Ishikawa (cell line): Measurements from ENCODE around the gene PLSCR4.

ENCODE experiments used
- CEBPB ChIP-seq: IDR thresholded peaks from 2 replicates; pipeline ENCODE4 v1.6.1; 2012
- CREB1 ChIP-seq: IDR thresholded peaks from 2 replicates; pipeline ENCODE4 v1.6.1; 2012; ENCODE audit warnings: low read depth
- EGR1 ChIP-seq: IDR thresholded peaks from 2 replicates; pipeline ENCODE4 v1.6.1; 2012
- EP300 ChIP-seq: IDR thresholded peaks from 2 replicates; pipeline ENCODE4 v1.6.1; 2012; ENCODE audit warnings: borderline replicate concordance
- FOXM1 ChIP-seq: IDR thresholded peaks from 2 replicates; pipeline ENCODE4 v1.6.1; 2012; ENCODE audit warnings: low read depth, borderline replicate concordance
- NFIC ChIP-seq: IDR thresholded peaks from 2 replicates; pipeline ENCODE4 v1.6.1; 2012
- RAD21 ChIP-seq: IDR thresholded peaks from 2 replicates; pipeline ENCODE4 v1.6.1; 2012; ENCODE audit warnings: low read depth
- TAF1 ChIP-seq: IDR thresholded peaks from 2 replicates; pipeline ENCODE4 v1.6.1; 2012; ENCODE audit warnings: low read depth, mild to moderate bottlenecking
- TCF12 ChIP-seq: IDR thresholded peaks from 2 replicates; pipeline ENCODE4 v1.6.1; 2012; ENCODE audit warnings: low read depth
- TEAD4 ChIP-seq: IDR thresholded peaks from 2 replicates; pipeline ENCODE4 v1.6.1; 2012
- YY1 ChIP-seq: IDR thresholded peaks from 2 replicates; pipeline ENCODE4 v1.6.1; 2012; ENCODE audit warnings: low read depth
- ZBTB7A ChIP-seq: IDR thresholded peaks from 2 replicates; pipeline ENCODE4 v1.6.1; 2012; ENCODE audit warnings: low read depth
- TF ChIP-seq, protein P1 (sequence below): IDR thresholded peaks from 2 replicates; pipeline ENCODE4 v1.6.1; 2012; ENCODE audit warnings: low read depth, mild to moderate bottlenecking
- TF ChIP-seq, protein P2 (sequence below): IDR thresholded peaks from 2 replicates; pipeline ENCODE4 v1.6.1; 2012
- TF ChIP-seq, protein P3 (sequence below): IDR thresholded peaks from 2 replicates; pipeline ENCODE4 v1.6.1; 2012

Gene PLSCR4

DNA sequence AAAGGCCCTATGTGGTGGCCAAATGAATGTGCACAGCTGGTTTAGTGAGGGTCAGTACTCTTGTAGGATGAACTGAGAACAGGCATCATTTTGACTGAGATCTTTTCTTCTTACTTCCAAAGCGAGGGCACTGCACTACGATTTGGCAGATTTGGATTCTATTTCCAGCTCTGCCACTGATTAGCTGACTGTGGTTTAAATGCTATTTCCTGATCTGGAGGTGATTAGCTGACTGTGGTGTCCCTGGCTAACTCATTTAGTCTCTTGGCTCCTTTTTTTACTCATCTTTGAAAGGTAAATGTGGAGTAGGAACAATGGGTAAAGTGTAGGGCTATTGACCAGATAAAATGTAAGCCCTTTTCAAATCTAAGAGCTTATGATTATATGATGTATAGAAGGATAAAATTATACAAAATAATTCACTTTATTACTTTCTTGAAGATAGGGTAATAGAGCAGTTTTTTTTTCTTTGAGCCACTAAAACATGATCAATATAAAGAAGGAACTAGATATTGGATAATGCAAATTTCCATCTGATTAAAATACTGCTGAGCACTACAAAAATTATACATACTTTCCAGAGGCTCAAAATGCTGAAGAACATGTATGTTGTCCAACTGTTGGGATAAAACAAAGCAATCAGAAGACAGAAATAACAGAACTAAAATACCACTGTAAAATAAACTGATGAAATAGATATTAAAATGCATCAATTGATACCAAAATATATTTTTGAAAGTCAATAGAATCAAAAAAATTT lies 50.3 kb downstream of the PLSCR4 start:
- TF ChIP-seq, protein P1, sequence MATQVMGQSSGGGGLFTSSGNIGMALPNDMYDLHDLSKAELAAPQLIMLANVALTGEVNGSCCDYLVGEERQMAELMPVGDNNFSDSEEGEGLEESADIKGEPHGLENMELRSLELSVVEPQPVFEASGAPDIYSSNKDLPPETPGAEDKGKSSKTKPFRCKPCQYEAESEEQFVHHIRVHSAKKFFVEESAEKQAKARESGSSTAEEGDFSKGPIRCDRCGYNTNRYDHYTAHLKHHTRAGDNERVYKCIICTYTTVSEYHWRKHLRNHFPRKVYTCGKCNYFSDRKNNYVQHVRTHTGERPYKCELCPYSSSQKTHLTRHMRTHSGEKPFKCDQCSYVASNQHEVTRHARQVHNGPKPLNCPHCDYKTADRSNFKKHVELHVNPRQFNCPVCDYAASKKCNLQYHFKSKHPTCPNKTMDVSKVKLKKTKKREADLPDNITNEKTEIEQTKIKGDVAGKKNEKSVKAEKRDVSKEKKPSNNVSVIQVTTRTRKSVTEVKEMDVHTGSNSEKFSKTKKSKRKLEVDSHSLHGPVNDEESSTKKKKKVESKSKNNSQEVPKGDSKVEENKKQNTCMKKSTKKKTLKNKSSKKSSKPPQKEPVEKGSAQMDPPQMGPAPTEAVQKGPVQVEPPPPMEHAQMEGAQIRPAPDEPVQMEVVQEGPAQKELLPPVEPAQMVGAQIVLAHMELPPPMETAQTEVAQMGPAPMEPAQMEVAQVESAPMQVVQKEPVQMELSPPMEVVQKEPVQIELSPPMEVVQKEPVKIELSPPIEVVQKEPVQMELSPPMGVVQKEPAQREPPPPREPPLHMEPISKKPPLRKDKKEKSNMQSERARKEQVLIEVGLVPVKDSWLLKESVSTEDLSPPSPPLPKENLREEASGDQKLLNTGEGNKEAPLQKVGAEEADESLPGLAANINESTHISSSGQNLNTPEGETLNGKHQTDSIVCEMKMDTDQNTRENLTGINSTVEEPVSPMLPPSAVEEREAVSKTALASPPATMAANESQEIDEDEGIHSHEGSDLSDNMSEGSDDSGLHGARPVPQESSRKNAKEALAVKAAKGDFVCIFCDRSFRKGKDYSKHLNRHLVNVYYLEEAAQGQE: no peak
- TF ChIP-seq ZBTB7A: no peak
- no peak for TF ChIP-seq YY1
- no peak for TF ChIP-seq RAD21
- TF ChIP-seq TAF1: no peak
- no peak for TF ChIP-seq FOXM1
- no peak for TF ChIP-seq TEAD4
- TF ChIP-seq, protein P2, sequence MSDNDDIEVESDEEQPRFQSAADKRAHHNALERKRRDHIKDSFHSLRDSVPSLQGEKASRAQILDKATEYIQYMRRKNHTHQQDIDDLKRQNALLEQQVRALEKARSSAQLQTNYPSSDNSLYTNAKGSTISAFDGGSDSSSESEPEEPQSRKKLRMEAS: no peak
- no peak for TF ChIP-seq CEBPB
- TF ChIP-seq TCF12: no peak

DNA sequence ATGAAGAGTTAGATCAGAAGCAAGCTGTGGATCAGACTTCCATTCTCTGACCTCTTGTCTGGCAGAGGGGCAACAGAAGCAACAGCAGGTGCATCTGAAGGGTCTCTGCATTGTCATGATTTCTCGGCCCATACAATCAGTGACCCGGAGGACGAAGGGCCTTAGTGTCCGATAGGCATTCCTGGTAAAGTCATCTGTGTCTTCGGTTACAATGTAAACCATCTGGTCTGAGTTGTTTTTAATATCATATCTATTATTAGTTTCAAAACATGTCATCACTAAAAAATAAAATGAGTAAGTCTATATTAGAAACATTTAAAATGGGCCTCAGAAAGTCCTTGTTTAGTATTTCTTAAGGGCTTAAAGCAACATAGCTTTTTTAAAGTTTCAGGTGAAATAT lies 51.1 kb downstream of the PLSCR4 start:
- TF ChIP-seq TCF12: no peak
- TF ChIP-seq, protein P1: no peak
- TF ChIP-seq EP300: no peak
- no peak for TF ChIP-seq CREB1
- TF ChIP-seq ZBTB7A: no peak
- TF ChIP-seq FOXM1: no peak
- TF ChIP-seq EGR1: no peak

DNA sequence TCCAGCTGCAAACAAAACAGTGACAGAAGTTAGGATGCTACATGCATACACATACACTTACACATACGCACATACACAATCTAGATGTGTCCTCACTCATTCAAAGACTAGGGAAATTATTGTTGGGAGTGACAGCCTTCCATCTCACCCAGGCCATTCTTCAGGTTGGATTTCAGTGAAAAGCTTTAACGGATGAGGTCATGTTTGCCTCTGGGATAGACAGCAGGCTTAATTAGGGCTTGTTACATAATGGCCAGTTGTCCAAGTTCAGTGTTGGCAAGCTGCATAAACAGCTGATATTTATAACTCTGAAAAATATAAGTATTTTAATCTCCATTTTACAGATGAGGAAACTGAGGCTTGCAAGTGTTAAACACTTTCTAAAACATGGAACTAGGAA lies 54.1 kb downstream of the PLSCR4 start:
- TF ChIP-seq TCF12: no peak
- TF ChIP-seq, protein P2: no peak
- TF ChIP-seq ZBTB7A: no peak
- TF ChIP-seq CEBPB: no peak
- TF ChIP-seq NFIC: no peak
- TF ChIP-seq FOXM1: no peak
- TF ChIP-seq RAD21: no peak
- TF ChIP-seq, protein P1: no peak
- no peak for TF ChIP-seq YY1
- no peak for TF ChIP-seq TEAD4
- TF ChIP-seq EP300: no peak

DNA sequence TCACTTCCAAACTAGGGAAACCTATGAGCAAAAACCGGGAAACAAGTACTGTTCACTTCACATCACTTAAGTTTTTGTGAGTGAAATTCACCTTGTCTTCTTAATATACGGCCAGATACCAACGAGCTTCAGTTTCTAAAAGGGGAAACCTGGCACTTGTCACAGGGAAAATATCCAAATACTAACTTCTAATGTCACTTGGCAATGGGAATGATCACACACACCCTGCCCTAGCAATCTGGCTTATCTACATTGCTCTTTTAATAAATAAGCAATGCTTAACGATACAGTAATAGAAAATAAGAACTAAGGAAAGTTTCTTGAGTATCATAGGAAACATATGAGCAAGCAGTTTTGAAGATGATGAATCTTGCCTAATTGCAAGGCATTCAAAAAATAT lies 55.3 kb downstream of the PLSCR4 start:
- TF ChIP-seq TAF1 (no peak), EGR1 (no peak)

DNA sequence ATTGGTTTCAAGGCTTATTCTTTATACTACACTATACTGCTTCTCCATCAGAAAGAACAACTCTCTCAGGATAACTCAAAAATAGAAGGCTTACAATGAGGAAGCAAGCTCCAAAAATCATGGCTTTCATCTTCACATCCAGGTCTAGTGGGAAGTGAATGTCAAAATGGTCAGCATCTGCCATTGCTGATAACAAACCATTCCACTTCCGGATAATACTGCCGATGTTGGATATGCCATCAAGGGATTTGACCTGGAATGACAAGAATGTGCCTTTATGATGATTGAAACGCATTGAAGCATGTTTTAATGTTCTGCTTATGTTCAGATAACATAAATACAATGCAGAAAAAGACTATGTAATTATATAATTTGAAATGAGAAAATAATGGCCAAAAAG lies 55.9 kb downstream of the PLSCR4 start:
- TF ChIP-seq CREB1 (no peak), RAD21 (no peak), NFIC (no peak), YY1 (no peak), FOXM1 (no peak), EGR1 (no peak), TEAD4 (no peak), TAF1 (no peak), TCF12 (no peak), ZBTB7A (no peak), CEBPB (no peak), EP300 (no peak)
- TF ChIP-seq, protein P1: no peak
- TF ChIP-seq, protein P2: no peak
- TF ChIP-seq, protein P3, sequence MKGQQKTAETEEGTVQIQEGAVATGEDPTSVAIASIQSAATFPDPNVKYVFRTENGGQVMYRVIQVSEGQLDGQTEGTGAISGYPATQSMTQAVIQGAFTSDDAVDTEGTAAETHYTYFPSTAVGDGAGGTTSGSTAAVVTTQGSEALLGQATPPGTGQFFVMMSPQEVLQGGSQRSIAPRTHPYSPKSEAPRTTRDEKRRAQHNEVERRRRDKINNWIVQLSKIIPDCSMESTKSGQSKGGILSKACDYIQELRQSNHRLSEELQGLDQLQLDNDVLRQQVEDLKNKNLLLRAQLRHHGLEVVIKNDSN: no peak
